ENCODE data around the gene DYNC1I2.
A peak's percentile ranks its signal among the peaks of the same experiment; 100 is the strongest.

The DYNC1I2 gene

GRCh38 chr2:171687287-171688128 lies at the start of gene DYNC1I2:
DYNC1I2 (plus strand) TSS chr2:171687469; CDS start chr2:171690156, 2,687 bp downstream.
- DNase-seq (ENCODE audit: low read depth in 2 of 2), result peak; percentile 91 to 92

DNA sequence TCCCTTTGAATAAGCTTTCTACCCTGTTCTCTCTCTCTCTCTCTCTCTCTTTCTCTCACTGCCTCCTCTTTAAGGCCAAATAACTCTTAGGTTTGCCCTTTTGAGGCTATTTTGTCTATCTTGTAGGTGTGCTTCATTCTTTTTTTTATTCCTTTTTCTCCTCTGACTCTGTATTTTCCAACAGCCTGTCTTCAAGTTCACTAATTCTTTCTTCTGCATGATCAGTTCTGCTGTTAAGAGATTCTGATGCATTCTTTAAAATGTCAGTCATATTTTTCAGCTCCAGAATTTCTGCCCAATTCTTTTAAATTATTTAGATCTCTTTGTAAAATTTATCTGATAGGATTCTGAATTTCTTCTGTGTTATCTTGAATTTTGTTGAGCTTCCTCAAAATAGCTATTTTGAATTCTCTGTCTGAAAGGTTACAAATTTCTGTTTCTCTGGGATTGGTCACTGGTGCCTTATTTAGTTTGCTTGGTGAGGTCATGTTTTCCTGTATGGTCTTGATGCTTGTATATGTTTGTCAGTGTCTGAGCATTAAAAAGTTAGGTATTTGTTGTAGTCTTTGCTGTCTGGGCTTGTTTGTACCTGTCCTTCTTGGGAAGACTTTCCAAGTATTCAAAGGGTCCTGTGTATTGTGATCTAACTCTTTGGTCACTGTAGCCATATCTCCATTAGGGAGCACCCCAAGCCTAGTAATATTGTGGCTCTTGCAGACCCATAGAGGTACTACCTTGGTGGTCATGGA lies 35.4 kb upstream of the DYNC1I2 start:
- no peak for DNase-seq (ENCODE audit: low read depth in 2 of 2)

DNA sequence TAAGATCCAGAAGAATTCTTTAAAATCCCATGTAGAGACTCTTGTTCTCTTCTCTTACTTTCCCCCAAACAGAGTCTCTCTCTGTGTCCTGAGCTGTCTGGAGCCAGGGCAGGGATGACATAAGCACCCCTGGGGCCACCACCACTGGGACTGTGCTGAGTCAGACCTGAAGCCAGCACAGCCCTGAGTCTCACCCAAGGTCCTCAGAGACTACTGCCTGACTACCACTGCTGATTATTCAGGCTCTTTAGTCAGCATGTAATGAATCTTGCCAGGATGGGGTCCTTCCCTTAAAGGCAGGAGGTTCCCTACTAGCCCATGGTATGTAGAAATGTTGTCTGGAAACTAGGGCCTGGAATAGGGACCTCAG lies 34.9 kb upstream of the DYNC1I2 start:
- peak in 1 of 2 experiments; percentile 1 for DNase-seq (ENCODE audit: low read depth in 2 of 2)

- no peak for DNase-seq (ENCODE audit: low read depth in 2 of 2)
These were observed 31.7 kb upstream of the DYNC1I2 start for GRCh38 chr2:171655586-171655985.

GRCh38 chr2:171667041-171667440 lies 20.2 kb upstream of the DYNC1I2 start:
- DNase-seq (ENCODE audit: low read depth in 2 of 2), result no peak

DNA sequence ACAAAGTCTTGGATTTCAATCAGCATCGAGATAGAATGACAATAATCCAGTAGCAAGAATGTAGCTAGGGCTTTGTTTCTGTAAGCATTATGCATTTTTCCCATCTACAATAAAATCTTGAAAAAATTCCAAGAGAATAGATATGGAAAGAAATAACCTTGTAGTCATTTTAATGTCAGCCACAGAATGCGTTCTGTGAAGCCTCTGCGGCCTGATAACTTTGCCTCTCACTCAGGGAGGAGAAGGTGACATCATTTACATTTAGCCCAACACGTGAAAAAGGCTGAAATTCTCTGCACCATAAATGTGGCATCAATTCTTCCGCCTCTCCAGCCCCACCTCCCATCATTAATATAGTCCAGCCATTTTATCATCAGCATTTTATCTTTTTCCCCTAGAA lies 19.1 kb upstream of the DYNC1I2 start:
- no peak for DNase-seq (ENCODE audit: low read depth in 2 of 2)

- DNase-seq (ENCODE audit: low read depth in 2 of 2), result no peak
These were observed 18.1 kb upstream of the DYNC1I2 start for GRCh38 chr2:171669121-171669520.

DNA sequence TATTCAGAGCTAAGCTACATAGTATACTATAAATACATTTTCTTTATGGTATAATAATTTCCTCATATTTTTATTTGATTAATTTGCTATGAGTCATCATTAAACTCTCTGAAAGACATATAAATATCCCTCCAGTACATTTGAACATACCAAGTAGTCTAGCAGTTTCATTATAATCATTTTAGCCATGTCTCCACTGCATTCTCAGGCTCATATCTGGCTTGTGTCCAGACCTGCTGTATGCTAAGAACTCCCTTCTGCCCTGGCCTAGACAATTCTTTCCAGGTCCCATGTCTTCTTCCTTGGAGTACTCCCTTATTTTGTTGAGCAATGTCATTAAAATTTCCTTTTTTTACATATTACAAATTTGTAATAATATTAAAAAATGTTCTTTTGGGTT lies 16.6 kb upstream of the DYNC1I2 start:
- DNase-seq (ENCODE audit: low read depth in 2 of 2), result peak; percentile 14 to 16

DNA sequence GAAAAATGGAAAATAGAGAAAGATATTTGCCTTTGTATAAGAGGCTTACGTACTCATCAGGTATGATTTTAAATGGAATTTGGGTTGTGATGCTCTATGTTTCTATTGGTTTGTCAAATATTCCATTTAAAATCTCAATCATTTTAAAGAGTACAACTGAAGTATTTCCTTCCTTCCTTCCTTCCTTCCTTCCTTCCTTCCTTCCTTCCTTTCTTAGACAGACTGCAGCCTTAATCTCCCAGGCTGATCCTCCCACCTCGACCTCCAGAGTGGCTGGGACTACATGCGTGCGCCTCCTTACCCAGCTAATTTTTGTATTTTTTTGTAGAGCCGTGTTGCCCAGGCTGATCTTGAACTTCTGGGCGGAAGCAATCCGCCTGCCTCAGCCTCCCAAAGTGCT lies 15.4 kb upstream of the DYNC1I2 start:
- DNase-seq (ENCODE audit: low read depth in 2 of 2), result no peak

- no peak for DNase-seq (ENCODE audit: low read depth in 2 of 2)
These were observed 13.4 kb upstream of the DYNC1I2 start for GRCh38 chr2:171673905-171674304.

DNA sequence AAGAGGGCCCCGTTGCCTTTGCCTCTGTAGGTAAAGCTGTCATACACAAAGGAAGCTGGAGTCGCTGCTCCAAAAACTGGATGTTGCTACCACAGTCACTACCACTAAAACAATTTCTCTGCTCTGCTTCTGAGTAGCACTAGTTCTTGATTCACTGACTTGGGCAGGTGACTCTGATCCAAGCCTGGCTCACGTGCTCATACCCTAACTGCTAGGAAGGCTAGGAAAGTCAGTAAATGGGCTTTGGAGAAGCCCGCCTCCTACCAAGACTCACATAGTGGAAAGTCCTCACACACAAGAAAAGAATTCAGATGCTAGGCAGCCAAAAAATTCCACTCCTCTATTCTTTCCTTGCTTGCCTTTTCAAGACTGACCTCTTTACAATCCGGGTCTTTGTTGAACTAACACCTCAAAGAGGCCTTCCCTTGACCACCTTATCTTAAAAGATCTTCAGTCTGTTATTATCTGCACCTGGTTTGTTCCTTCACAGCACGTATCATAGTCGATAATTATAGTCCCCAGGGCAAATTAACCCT lies 11.4 kb upstream of the DYNC1I2 start:
- DNase-seq (ENCODE audit: low read depth in 2 of 2), result no peak

DNA sequence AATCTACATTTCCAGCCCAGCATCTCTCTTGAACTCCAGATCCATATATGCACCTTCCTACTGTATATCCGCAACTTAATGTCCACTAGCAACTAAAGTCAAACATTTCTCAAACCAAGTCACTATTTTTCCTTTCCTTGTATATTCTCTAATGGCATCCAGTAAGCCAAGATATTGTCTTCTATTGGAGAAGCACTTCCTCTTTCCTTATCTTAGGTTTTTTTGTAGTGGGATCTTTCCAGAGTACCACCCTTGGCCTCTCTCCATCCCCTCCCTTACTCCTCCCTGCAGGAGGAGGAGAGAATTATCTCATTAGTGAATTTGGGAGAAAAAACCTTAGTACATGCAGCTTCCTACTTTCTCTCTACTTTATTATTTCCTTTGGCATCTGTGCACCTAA lies 8.7 kb upstream of the DYNC1I2 start:
- DNase-seq (ENCODE audit: low read depth in 2 of 2), result no peak

GRCh38 chr2:171688129-171688465 lies 828 bp downstream of the DYNC1I2 start:
- DNase-seq (ENCODE audit: low read depth in 2 of 2), result no peak

GRCh38 chr2:171692331-171692730 lies 5.1 kb downstream of the DYNC1I2 start:
- DNase-seq (ENCODE audit: low read depth in 2 of 2), result no peak

GRCh38 chr2:171702781-171703556 lies 15.7 kb downstream of the DYNC1I2 start:
- DNase-seq (ENCODE audit: low read depth in 2 of 2), result no peak

GRCh38 chr2:171703574-171704347 lies 16.5 kb downstream of the DYNC1I2 start:
- no peak for DNase-seq (ENCODE audit: low read depth in 2 of 2)

DNA sequence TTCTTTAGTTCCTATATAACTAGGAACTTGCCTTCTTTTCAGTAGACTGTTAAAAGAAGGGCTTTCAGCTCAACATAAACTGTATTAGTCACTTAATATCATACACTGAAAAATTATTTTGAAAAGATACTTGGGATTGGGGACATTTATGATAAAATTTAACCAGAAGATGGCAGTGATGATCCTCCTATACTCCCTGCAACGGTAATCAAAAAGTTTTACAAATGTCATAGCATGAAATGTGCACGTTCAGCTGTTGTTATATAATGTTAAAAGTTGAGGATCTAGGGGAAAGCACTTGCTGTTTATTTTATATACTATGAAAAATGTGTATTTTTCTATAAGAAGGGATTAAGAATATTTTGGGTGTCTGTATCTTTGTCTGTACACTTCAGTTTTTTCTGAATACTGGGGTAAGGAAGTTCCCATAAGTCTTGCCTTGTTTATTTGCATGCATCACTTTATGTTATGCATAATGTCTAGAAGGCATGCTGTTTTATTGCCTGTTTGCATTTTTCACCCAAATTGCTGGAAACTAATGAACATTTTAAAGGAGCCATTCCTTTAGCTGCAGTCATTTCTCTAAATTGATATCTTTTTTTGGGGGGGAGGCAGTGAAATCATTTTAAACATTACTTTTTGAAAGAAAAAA lies 19.0 kb downstream of the DYNC1I2 start:
- no peak for DNase-seq (ENCODE audit: low read depth in 2 of 2)

DNA sequence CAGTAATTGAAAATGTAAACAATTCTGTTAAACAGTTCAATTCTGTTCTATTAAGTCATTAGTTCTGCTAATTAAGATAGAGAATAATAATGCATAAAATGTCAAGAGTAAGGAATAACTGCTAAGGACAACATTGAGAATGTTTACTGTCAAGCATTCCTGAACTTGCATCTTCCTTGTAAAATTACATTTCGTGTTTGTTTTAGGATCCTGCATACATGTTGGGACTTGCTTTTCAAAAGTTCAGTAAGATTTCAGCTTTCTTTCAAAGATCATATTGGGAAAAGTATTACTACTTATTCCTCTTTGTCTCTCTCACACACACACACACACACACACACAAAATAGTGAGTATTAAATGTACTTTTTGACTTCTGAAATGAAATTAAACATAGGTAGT lies 20.5 kb downstream of the DYNC1I2 start:
- DNase-seq (ENCODE audit: low read depth in 2 of 2), result no peak

DNA sequence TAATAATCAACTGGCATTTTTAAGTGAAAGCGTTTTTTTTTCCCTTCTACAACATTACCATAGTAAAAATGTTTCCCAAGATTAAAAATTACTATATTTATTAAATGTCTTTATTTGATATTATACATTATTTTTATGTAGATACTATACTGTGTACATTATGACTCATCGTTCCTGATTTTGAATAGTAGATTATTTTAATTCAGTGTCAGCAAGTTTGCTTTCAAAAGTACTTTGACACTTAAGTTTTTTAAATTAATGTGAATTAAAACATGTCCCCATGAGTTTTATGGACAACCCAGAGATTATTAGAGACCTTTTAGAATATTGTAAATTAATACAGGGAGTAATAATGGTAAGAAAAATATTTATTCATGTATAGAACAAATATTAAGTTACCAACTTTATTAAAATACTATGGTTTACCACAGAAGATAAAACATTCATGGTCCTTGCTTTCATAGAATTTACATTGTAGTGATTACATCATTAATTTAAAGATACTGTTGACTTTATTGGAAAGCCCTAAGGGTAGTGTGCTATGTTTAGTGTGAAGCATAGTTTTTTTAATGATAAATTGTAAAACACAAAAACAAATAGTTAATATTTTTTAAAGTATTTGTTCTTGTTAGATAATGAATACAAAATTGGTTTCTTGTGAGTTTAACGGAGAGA lies 21.9 kb downstream of the DYNC1I2 start:
- no peak for DNase-seq (ENCODE audit: low read depth in 2 of 2)

- no peak for DNase-seq (ENCODE audit: low read depth in 2 of 2)
These were observed 24.1 kb downstream of the DYNC1I2 start for GRCh38 chr2:171711351-171711750.

Measured in fibroblast of skin of left biceps (primary cell).